H1 (cell line): ENCODE results near the gene ELMO1. TPM values are rescaled to one million over a fixed set of nuclear protein-coding genes. Genes with fewer than 3 reads are reported as not detected.

Experiments
- MAX ChIP-seq: IDR thresholded peaks from 2 replicates; pipeline ENCODE4 v1.6.1; 2012; ENCODE audit warnings: inconsistent platforms
- ZNF274 ChIP-seq: IDR thresholded peaks from 2 replicates; pipeline ENCODE4 v1.7.0; 2012; ENCODE audit warnings: low read length, borderline replicate concordance; ENCODE audit errors: extremely low read depth
- polyA plus RNA-seq, 7 experiments: library from polyadenylated mRNA; depleted of rRNA in 3 of 7; stranded (reverse) in 5 of 7; unstranded in 2 of 7; fragments of >200 nt in 5 of 7; fragments of 200-250 nt in 2 of 7; gene quantifications; 1 replicate in 5 of 7; 2 replicates in 1 of 7; 4 replicates in 1 of 7; pipeline versions ENCODE4 v1.2.1 to v1.2.3, GENCODE V29; 2011 to 2013; ENCODE audit warnings: missing spikeins in 2 of 7, mixed read lengths in 2 of 7
- total RNA-seq: library from RNA; stranded (reverse); fragmentation: NEBNext Ultra II Directional; extraction: Animal tissue kit (Norgen Biotek cat#: 25700); gene quantifications from 2 replicates; pipeline ENCODE4 v1.2.1, GENCODE V29; 2021

ELMO1 gene
- total and polyA plus RNA-seq, 2 of the 8 experiments (the other 6 are each of a cell fraction or from before 2014, with no cell fraction given) = 18.4 to 21.0 TPM

- TF ChIP-seq ZNF274 (no peak), MAX (no peak)
These were observed 343.7 kb downstream of the ELMO1 start (continued) for GRCh38 chr7:37104822-37105518.
